Activated CD8-positive, alpha-beta T cell treated with anti-CD3 and anti-CD28 coated beads for 36 hours (primary cell): Measurements from ENCODE around the gene ALDH8A1. TPM values are rescaled to one million over a fixed set of nuclear protein-coding genes. Genes with fewer than 3 reads are reported as not detected.

Experiments
- ATAC-seq: fragments of 200-7000 bp; cut with Tn5 transposase; one replicate; pipeline ENCODE4 v1.10.0; 2021; ENCODE audit warnings: mild to moderate bottlenecking, moderate library complexity
- CTCF ChIA-PET: fragments of 350-600 bp; sonication (Branson Sonifier 250); formaldehyde crosslinking; loops from one replicate; lab custom pipeline; 2021; ENCODE audit warnings: antibody characterized with exemption; lab: Charles Lee
- POLR2A ChIA-PET: fragments of 350-600 bp; sonication (Branson Sonifier 250); formaldehyde crosslinking; loops from one replicate; lab custom pipeline; 2021; ENCODE audit warnings: antibody characterized with exemption; lab: Charles Lee
- DNase-seq: peaks from one replicate; pipeline ENCODE4 v3.0.0-alpha.2; 2020
- H3K27ac Mint-ChIP-seq: one replicate; pipeline ENCODE4 v1.8.0; 2021; ENCODE audit warnings: mild to moderate bottlenecking, mixed read lengths
- H3K27me3 Mint-ChIP-seq: one replicate; pipeline ENCODE4 v1.8.0; 2021; ENCODE audit warnings: mixed read lengths
- H3K36me3 Mint-ChIP-seq: one replicate; pipeline ENCODE4 v1.8.0; 2021; ENCODE audit warnings: low read depth, mixed read lengths
- H3K4me1 Mint-ChIP-seq: one replicate; pipeline ENCODE4 v1.8.0; 2021; ENCODE audit warnings: low read depth, mixed read lengths
- H3K4me3 Mint-ChIP-seq: one replicate; pipeline ENCODE4 v1.8.0; 2021; ENCODE audit warnings: mild to moderate bottlenecking, moderate library complexity, mixed read lengths
- H3K9me3 Mint-ChIP-seq: one replicate; pipeline ENCODE4 v1.8.0; 2021; ENCODE audit warnings: mixed read lengths
- intact Hi-C: fragments of 100-400 bp; cut with micrococcal nuclease; formaldehyde crosslinking; loops from one replicate; pipeline ENCODE4 v1.10.0; 2022
- total RNA-seq, 2 experiments: library from RNA; stranded (reverse); gene quantifications; one replicate each; pipeline ENCODE4 v1.2.3, GENCODE V29; 2021
- TF ChIP-seq, protein P1 (sequence below): fragments of 200-600 bp; IDR thresholded peaks from one replicate; pipeline ENCODE4 v1.8.0; 2022; ENCODE audit warnings: antibody characterized with exemption, mild to moderate bottlenecking

ALDH8A1 gene
- total RNA-seq, 2 experiments from 2014 or later, result 1.2 to 1.6 TPM

DNA sequence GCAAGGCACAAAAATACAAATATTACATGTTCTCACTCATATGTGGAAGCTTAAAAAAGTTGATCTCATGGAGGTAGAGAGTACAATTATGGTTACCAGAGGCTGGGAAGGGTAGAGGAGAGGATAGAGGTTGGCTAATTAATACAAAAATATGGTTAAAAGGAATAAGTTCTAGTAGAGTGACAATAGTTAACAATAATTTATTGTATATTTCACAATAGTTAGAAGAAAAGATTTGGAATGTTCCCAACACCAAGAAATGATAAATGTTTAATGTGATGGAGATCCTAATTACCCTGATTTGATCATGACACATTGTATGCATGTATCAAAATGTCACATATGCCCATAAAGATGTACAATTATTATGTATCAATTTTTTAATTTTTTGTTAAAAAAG is 1.8 kb downstream of the ALDH8A1 start:
- DNase-seq (no peak), ATAC-seq (no peak)
- POLR2A ChIA-PET, result no interaction called here
- TF ChIP-seq, protein P1, sequence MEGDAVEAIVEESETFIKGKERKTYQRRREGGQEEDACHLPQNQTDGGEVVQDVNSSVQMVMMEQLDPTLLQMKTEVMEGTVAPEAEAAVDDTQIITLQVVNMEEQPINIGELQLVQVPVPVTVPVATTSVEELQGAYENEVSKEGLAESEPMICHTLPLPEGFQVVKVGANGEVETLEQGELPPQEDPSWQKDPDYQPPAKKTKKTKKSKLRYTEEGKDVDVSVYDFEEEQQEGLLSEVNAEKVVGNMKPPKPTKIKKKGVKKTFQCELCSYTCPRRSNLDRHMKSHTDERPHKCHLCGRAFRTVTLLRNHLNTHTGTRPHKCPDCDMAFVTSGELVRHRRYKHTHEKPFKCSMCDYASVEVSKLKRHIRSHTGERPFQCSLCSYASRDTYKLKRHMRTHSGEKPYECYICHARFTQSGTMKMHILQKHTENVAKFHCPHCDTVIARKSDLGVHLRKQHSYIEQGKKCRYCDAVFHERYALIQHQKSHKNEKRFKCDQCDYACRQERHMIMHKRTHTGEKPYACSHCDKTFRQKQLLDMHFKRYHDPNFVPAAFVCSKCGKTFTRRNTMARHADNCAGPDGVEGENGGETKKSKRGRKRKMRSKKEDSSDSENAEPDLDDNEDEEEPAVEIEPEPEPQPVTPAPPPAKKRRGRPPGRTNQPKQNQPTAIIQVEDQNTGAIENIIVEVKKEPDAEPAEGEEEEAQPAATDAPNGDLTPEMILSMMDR, result no peak
- Mint-ChIP-seq H3K27me3 (no peaks in the 10 kb centered on the region), H3K36me3 (no peaks in the 10 kb centered on the region), H3K27ac (no peak overlapping the region), H3K9me3 (no peaks in the 10 kb centered on the region), H3K4me1 (no peaks in the 10 kb centered on the region), H3K4me3 (no peak overlapping the region)
- CTCF ChIA-PET, result interaction anchor here (1.3 to 2.0 kb wide), 2 partner anchors 8 to 22 kb away, joined by 4 to 11 read pairs; no protein-coding TSS in a partner anchor
- intact Hi-C loops, result loop anchor here (10.0 kb wide), 1 partner anchor 303 kb away; no protein-coding TSS in a partner anchor

DNA sequence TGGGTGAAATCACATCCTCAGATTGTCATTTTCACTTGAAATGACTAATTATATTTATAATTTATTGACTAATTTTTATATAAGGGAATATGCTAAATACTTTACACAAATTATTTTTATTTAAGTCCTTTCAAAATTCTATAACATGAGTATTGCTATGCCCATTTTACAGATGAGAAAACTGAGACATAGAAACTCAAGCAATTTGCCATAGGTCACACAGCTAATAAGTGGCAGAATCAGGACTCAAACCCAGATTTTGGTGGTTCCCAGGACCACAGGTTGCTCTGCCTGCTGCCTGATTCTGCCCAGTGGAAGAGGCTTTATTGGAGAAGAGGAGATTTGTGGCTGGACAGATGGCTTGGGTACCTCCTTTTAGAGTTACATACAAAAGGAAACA is 4.9 kb downstream of the ALDH8A1 start:
- Mint-ChIP-seq H3K4me1 (peaks cover 2% of the 10 kb centered on the region), H3K36me3 (no peaks in the 10 kb centered on the region), H3K27me3 (no peaks in the 10 kb centered on the region), H3K9me3 (no peaks in the 10 kb centered on the region), H3K4me3 (no peak overlapping the region), H3K27ac (no peak overlapping the region)
- DNase-seq, result no peak
- intact Hi-C loops, result loop anchor here (10.0 kb wide), 1 partner anchor 300 kb away; no protein-coding TSS in a partner anchor
- ChIA-PET POLR2A (no interaction called here), CTCF (interaction anchor here (1.6 kb wide), 1 partner anchor 62 kb away, joined by 4 read pairs; no protein-coding TSS in a partner anchor)
- ATAC-seq, result no peak
- TF ChIP-seq, protein P1, result no peak

DNA sequence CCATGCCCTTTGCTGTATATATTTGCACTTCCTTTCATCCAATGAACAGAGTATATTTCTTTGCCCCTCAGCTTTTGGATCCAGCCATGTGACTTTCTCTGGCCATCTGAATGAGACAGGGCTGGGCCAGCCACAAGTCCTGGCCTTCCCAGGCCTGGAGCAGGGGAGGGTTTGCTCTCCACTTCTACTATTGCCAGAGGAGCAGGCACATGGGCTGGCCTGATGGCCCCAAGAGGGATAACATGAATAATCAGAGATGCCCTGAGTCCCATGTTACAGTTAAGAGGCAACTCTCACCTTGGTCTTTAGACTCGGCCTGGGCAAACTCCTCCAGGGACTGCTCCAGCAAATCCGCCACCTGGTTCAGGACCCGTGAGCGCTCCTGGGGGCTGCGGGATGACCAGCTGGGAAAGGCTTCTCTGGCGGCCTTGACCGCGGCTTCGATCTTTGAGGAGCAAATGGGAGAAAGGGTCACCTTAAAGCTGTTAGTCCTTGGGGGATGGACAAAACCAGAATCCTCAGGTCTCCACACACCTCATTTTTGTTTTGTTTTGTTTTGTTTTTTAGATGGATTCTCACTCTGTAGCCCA is 6.3 kb downstream of the ALDH8A1 start:
- Mint-ChIP-seq H3K27ac (no peak overlapping the region), H3K4me1 (peaks cover 11% of the 10 kb centered on the region), H3K9me3 (no peaks in the 10 kb centered on the region), H3K27me3 (no peaks in the 10 kb centered on the region), H3K4me3 (no peak overlapping the region), H3K36me3 (no peaks in the 10 kb centered on the region)
- ATAC-seq (no peak), DNase-seq (no peak)
- CTCF ChIA-PET, result interaction anchor here (1.5 kb wide), 1 partner anchor 787 kb away, joined by 6 read pairs; no protein-coding TSS in a partner anchor
- intact Hi-C loops, result loop anchor here (5.0 to 10.0 kb wide), 2 partner anchors 299 to 786 kb away; no protein-coding TSS in a partner anchor
- POLR2A ChIA-PET, result no interaction called here
- TF ChIP-seq, protein P1, result no peak

DNA sequence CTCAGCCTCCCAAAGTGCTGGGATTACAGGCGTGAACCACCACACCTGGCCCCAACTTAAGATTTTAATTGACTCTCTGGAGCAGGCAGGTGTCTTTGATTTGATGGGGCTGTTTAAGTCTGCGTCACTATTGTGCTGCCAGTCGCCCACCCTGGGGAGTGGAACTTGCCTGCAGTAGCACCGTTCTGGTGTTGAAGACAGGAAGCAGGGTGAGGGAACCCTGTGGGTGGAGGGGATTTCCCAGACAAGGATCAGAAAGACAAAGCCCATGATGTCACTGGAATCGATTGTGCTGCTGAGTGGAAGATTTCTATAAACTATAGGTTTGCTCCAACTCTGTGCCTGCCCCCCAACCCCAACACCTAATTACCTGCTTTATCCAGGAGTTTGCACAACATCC is 11.0 kb downstream of the ALDH8A1 start:
- DNase-seq, result peak; percentile 93
- peaks cover 25% of the 10 kb centered on the region for H3K4me1 Mint-ChIP-seq
- CTCF ChIA-PET, result interaction anchor here (1.0 to 3.0 kb wide), 13 partner anchors 10 to 815 kb away, joined by 3 to 34 read pairs (median 11); partner anchors contain the start of genes ALDH8A1 and HBS1L
- POLR2A ChIA-PET, result interaction anchor here (0.6 to 0.9 kb wide), 3 partner anchors 12 to 72 kb away, joined by 3 to 4 read pairs (median 3); partner anchors contain the start of gene ALDH8A1
- no peaks in the 10 kb centered on the region for H3K9me3 Mint-ChIP-seq
- ATAC-seq, result peak; percentile 99
- no peaks in the 10 kb centered on the region for H3K27me3 Mint-ChIP-seq
- H3K4me3 Mint-ChIP-seq, result no peak overlapping the region
- TF ChIP-seq, protein P1, result no peak
- intact Hi-C loops, result loop anchor here (5.0 kb wide), 1 partner anchor 767 kb away; no protein-coding TSS in a partner anchor
- peak overlapping the region; percentile 43 for H3K27ac Mint-ChIP-seq
- no peaks in the 10 kb centered on the region for H3K36me3 Mint-ChIP-seq

DNA sequence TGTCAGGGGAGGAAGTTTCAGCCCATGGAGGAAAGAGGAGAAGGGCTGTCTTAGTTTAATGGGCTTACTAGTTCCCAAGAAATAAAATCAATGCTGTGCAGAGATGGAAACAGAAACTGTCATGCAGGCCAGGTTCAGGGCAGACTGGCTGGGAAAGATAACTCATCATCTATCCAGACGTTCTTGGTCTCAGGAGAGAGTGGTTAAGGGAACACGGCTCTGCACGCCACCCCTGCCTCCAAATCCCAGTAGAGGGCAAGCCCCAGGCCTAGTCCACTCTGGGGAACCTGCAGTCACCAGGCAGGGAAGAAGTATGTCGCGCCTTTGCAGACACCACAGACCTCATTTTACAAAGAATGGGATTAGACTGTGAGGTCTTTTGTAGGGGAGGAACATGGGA is 12.5 kb downstream of the ALDH8A1 start:
- POLR2A ChIA-PET, result no interaction called here
- no peak for DNase-seq
- H3K27me3 Mint-ChIP-seq, result no peaks in the 10 kb centered on the region
- intact Hi-C loops, result loop anchor here (5.0 kb wide), 1 partner anchor 765 kb away; no protein-coding TSS in a partner anchor
- TF ChIP-seq, protein P1, result no peak
- CTCF ChIA-PET, result interaction anchor here (2.2 kb wide), 1 partner anchor 814 kb away, joined by 5 read pairs; no protein-coding TSS in a partner anchor
- H3K9me3 Mint-ChIP-seq, result no peaks in the 10 kb centered on the region
- H3K36me3 Mint-ChIP-seq, result no peaks in the 10 kb centered on the region
- H3K27ac Mint-ChIP-seq, result no peak overlapping the region
- H3K4me1 Mint-ChIP-seq, result peaks cover 25% of the 10 kb centered on the region
- no peak overlapping the region for H3K4me3 Mint-ChIP-seq
- ATAC-seq, result no peak
